Neural progenitor cell (in vitro differentiated cells): Measurements from ENCODE around the gene PPP2R5A. TPM values are rescaled to one million over a fixed set of nuclear protein-coding genes. Genes with fewer than 3 reads are reported as not detected.

Experiments used
- DNase-seq: peaks from one replicate; pipeline ENCODE4 v3.0.0-alpha.2; 2016; ENCODE audit warnings: low spot score
- H2AFZ ChIP-seq: fragments of 200-600 bp; sonication (generic); replicated peaks from 2 replicates; pipeline ENCODE4 v1.6.1; 2016; ENCODE audit warnings: antibody characterized with exemption
- H3F3A ChIP-seq: fragments of 200-600 bp; sonication (generic); 2 replicates; pipeline ENCODE4 v1.6.1; 2016; ENCODE audit warnings: antibody characterized with exemption, low read depth
- H3K27ac ChIP-seq: fragments of 200-600 bp; sonication (generic); 2 replicates; pipeline ENCODE4 v1.5.1; 2016; ENCODE audit warnings: mild to moderate bottlenecking
- H3K27me3 ChIP-seq: fragments of 200-600 bp; sonication (generic); 2 replicates; pipeline ENCODE4 v1.6.1; 2016; ENCODE audit warnings: mild to moderate bottlenecking, moderate library complexity
- H3K36me3 ChIP-seq: fragments of 200-600 bp; sonication (generic); 2 replicates; pipeline ENCODE4 v1.5.1; 2016
- H3K4me1 ChIP-seq: fragments of 200-600 bp; sonication (generic); 2 replicates; pipeline ENCODE4 v1.6.1; 2016; ENCODE audit warnings: mixed run types
- H3K4me2 ChIP-seq: fragments of 200-600 bp; sonication (generic); 2 replicates; pipeline ENCODE4 v1.6.1; 2016
- H3K4me3 ChIP-seq: fragments of 200-600 bp; sonication (generic); 2 replicates; pipeline ENCODE4 v1.5.1; 2016
- H3K79me2 ChIP-seq: fragments of 200-600 bp; sonication (generic); 2 replicates; pipeline ENCODE4 v1.6.1; 2016; ENCODE audit warnings: low read depth
- H3K9ac ChIP-seq: fragments of 200-600 bp; sonication (generic); 2 replicates; pipeline ENCODE4 v1.6.1; 2016
- H3K9me3 ChIP-seq: fragments of 200-600 bp; sonication (generic); 2 replicates; pipeline ENCODE4 v1.5.1; 2016; ENCODE audit warnings: low read depth
- H4K20me1 ChIP-seq: fragments of 200-600 bp; sonication (generic); 2 replicates; pipeline ENCODE4 v1.6.1; 2016; ENCODE audit warnings: low read depth
- H3K27ac Mint-ChIP-seq: 3 replicates; pipeline ENCODE4 v1.8.0; 2021; ENCODE audit warnings: mixed read lengths
- H3K27me3 Mint-ChIP-seq: 2 replicates; pipeline ENCODE4 v1.8.0; 2022; ENCODE audit warnings: low read depth, mild to moderate bottlenecking, inconsistent platforms, moderate library complexity, mixed read lengths; ENCODE audit not compliant: insufficient read depth
- H3K36me3 Mint-ChIP-seq: 3 replicates; pipeline ENCODE4 v1.8.0; 2021; ENCODE audit warnings: mixed read lengths
- H3K4me1 Mint-ChIP-seq: 3 replicates; pipeline ENCODE4 v1.8.0; 2021; ENCODE audit warnings: mixed read lengths
- H3K4me3 Mint-ChIP-seq: 3 replicates; pipeline ENCODE4 v1.8.0; 2021; ENCODE audit warnings: mild to moderate bottlenecking, moderate library complexity, mixed read lengths
- H3K9me3 Mint-ChIP-seq: 3 replicates; pipeline ENCODE4 v1.8.0; 2020; ENCODE audit warnings: mixed read lengths
- EZH2 ChIP-seq: fragments of 200-600 bp; sonication (generic); IDR thresholded peaks from 2 replicates; pipeline ENCODE4 v1.6.1; 2017; ENCODE audit warnings: antibody characterized with exemption, mild to moderate bottlenecking, moderate library complexity
- EZH2phosphoT487 ChIP-seq: fragments of 200-600 bp; sonication (generic); IDR thresholded peaks from 2 replicates; pipeline ENCODE4 v1.6.1; 2017; ENCODE audit warnings: antibody characterized with exemption
- total RNA-seq: library from RNA; depleted of rRNA; stranded (reverse); fragments of >200 nt; gene quantifications from 2 replicates; pipeline ENCODE4 v1.2.3, GENCODE V29; 2015; ENCODE audit warnings: low replicate concordance
- TF ChIP-seq, protein P1 (sequence below): fragments of 200-600 bp; sonication (generic); IDR thresholded peaks from 2 replicates; pipeline ENCODE4 v1.5.1; 2017; ENCODE audit warnings: antibody characterized with exemption, mild to moderate bottlenecking

The PPP2R5A gene
- total RNA-seq, 1 donor from 2014 or later = 27.9 TPM

DNA sequence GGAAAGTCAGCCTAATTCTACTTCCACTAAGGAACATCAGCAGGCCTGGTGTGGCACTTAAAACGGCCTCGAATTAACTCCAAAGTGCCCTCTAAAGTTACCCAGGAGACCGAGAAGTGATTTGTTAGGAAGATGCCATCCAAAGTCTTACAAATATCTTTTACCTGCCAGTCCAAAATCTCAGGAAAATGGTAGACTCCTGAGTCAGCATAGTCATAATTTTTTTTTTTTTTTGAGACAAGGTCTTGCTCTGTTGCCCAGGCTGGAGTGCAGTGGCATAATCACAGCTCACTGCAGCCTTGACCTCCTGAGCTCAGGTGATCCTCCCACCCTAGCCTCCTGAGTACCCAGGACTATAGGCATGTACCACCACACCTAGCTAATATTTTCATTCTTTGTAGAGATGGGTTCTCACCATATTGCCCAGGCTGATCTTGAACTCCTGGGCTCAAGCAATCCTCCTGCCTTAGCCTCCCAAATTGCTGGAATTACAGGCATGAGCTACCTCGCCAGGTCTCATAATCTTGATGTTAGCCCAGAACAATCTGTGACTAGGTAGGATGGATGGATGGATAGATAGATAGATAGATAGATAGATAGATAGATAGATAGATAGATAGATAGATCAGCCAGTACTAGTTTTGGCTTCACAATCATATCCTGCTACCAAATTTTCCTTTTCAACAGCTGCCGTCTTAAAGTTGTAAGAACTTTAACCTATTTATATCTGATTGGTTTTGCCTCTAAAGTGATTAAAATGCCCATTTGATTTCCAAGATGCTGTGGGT is 25.3 kb upstream of the PPP2R5A start:
- H3K9me3 ChIP-seq = no peaks in the 10 kb centered on the region
- no peaks in the 10 kb centered on the region for H3K36me3 ChIP-seq
- Mint-ChIP-seq H3K4me3 (no peak overlapping the region), H3K27ac (no peak overlapping the region), H3K4me1 (peaks cover 15% of the 10 kb centered on the region), H3K9me3 (no peaks in the 10 kb centered on the region), H3K27me3 (peaks cover 4% of the 10 kb centered on the region), H3K36me3 (no peaks in the 10 kb centered on the region)
- H3K27me3 ChIP-seq = no peaks in the 10 kb centered on the region
- H3K27ac ChIP-seq = no peak overlapping the region
- H3K9ac ChIP-seq = no peak overlapping the region
- no peaks in the 10 kb centered on the region for H3F3A ChIP-seq
- no peaks in the 10 kb centered on the region for H3K79me2 ChIP-seq
- no peak overlapping the region for H3K4me2 ChIP-seq
- no peaks in the 10 kb centered on the region for H4K20me1 ChIP-seq
- H3K4me3 ChIP-seq = no peak overlapping the region
- DNase-seq = no peak
- H2AFZ ChIP-seq = no peak overlapping the region
- no peaks in the 10 kb centered on the region for H3K4me1 ChIP-seq
- TF ChIP-seq EZH2phosphoT487 = no peak
- TF ChIP-seq, protein P1, sequence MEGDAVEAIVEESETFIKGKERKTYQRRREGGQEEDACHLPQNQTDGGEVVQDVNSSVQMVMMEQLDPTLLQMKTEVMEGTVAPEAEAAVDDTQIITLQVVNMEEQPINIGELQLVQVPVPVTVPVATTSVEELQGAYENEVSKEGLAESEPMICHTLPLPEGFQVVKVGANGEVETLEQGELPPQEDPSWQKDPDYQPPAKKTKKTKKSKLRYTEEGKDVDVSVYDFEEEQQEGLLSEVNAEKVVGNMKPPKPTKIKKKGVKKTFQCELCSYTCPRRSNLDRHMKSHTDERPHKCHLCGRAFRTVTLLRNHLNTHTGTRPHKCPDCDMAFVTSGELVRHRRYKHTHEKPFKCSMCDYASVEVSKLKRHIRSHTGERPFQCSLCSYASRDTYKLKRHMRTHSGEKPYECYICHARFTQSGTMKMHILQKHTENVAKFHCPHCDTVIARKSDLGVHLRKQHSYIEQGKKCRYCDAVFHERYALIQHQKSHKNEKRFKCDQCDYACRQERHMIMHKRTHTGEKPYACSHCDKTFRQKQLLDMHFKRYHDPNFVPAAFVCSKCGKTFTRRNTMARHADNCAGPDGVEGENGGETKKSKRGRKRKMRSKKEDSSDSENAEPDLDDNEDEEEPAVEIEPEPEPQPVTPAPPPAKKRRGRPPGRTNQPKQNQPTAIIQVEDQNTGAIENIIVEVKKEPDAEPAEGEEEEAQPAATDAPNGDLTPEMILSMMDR = no peak

GRCh38 chr1:212260557-212261355 is 24.5 kb upstream of the PPP2R5A start:
- H3K36me3 Mint-ChIP-seq = no peaks in the 10 kb centered on the region
- H3K9me3 Mint-ChIP-seq = no peaks in the 10 kb centered on the region
- no peak overlapping the region for H3K4me3 Mint-ChIP-seq
- H3K4me1 ChIP-seq = no peaks in the 10 kb centered on the region
- DNase-seq = no peak
- no peak overlapping the region for H3K4me3 ChIP-seq
- no peaks in the 10 kb centered on the region for H4K20me1 ChIP-seq
- no peaks in the 10 kb centered on the region for H3F3A ChIP-seq
- no peaks in the 10 kb centered on the region for H3K36me3 ChIP-seq
- H3K79me2 ChIP-seq = no peaks in the 10 kb centered on the region
- no peak overlapping the region for H3K4me2 ChIP-seq
- H3K27ac ChIP-seq = no peak overlapping the region
- no peaks in the 10 kb centered on the region for H3K27me3 ChIP-seq
- H3K9ac ChIP-seq = no peak overlapping the region
- TF ChIP-seq, protein P1 = no peak
- TF ChIP-seq EZH2phosphoT487 = no peak
- no peak for TF ChIP-seq EZH2
- H3K4me1 Mint-ChIP-seq = peaks cover 9% of the 10 kb centered on the region
- H3K9me3 ChIP-seq = no peaks in the 10 kb centered on the region
- H2AFZ ChIP-seq = no peak overlapping the region
- peaks cover 4% of the 10 kb centered on the region for H3K27me3 Mint-ChIP-seq
- no peak overlapping the region for H3K27ac Mint-ChIP-seq

DNA sequence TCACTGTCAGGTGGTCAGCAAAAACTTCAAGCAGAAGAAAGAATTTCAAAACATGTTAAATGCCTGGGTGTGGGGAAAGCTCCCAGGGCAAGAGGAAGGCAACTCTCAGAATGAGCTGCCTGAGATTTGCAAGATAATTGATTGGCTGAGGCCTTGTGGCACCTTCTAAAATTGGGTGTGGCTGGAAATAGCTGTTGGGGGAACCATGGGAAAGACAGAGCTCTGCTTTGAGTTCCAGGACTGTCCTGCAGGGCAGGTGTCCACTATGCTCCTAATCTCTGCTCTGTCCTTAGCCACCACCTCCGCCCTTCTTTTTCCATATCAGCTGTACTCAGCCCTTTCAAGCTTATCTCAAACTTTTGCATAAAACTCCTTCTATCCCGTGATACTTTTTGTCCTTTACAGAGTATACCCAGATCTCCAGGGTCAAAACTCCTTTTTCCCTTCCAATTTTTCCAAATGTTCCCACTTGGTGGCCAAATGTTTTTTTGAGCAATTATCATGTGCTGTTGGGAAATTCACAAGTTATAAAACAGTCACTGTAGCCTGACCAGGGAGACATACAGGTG is 23.8 kb upstream of the PPP2R5A start:
- Histone ChIP-seq H4K20me1 (no peaks in the 10 kb centered on the region), H3F3A (no peaks in the 10 kb centered on the region), H3K27ac (no peak overlapping the region), H3K79me2 (no peaks in the 10 kb centered on the region), H3K4me3 (no peak overlapping the region), H3K27me3 (no peaks in the 10 kb centered on the region), H3K4me2 (no peak overlapping the region), H2AFZ (no peak overlapping the region), H3K9me3 (no peaks in the 10 kb centered on the region), H3K9ac (no peak overlapping the region), H3K4me1 (no peaks in the 10 kb centered on the region), H3K36me3 (no peaks in the 10 kb centered on the region)
- H3K27ac Mint-ChIP-seq = no peak overlapping the region
- H3K36me3 Mint-ChIP-seq = no peaks in the 10 kb centered on the region
- no peak overlapping the region for H3K4me3 Mint-ChIP-seq
- no peaks in the 10 kb centered on the region for H3K9me3 Mint-ChIP-seq
- no peak for DNase-seq
- H3K4me1 Mint-ChIP-seq = peaks cover 4% of the 10 kb centered on the region
- H3K27me3 Mint-ChIP-seq = peaks cover 4% of the 10 kb centered on the region
- TF ChIP-seq EZH2phosphoT487 (no peak), EZH2 (no peak)
- TF ChIP-seq, protein P1 = no peak
